ENCODE results near the gene TEX26.

DNA sequence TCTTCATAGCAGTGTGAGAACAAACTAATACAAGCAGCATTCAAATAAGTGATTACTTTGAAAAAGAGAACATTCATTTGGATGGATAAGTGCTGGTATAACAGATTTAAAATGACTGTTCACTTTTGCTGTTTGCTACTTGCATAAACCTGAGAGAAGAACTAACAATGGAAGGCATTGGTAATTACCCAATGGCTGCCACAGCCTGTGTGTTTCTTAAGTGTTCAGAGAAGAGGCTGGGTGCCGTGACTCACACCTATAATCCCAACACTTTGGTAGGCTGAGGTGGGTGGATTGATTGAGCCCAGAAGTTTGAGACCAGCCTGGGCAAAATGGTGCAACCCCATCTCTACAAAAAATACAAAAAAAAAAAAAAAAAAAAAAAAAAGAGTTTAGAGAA lies 4.9 kb upstream of the TEX26 start:
- TF ChIP-seq, protein P1, sequence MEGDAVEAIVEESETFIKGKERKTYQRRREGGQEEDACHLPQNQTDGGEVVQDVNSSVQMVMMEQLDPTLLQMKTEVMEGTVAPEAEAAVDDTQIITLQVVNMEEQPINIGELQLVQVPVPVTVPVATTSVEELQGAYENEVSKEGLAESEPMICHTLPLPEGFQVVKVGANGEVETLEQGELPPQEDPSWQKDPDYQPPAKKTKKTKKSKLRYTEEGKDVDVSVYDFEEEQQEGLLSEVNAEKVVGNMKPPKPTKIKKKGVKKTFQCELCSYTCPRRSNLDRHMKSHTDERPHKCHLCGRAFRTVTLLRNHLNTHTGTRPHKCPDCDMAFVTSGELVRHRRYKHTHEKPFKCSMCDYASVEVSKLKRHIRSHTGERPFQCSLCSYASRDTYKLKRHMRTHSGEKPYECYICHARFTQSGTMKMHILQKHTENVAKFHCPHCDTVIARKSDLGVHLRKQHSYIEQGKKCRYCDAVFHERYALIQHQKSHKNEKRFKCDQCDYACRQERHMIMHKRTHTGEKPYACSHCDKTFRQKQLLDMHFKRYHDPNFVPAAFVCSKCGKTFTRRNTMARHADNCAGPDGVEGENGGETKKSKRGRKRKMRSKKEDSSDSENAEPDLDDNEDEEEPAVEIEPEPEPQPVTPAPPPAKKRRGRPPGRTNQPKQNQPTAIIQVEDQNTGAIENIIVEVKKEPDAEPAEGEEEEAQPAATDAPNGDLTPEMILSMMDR (IDR thresholded peaks at IDR 0.05) = no peak
- TF ChIP-seq POLR2A (IDR thresholded peaks at IDR 0.05) (no peak), EP300 (IDR thresholded peaks at IDR 0.05) (no peak), POLR2AphosphoS5 (IDR thresholded peaks at IDR 0.05) (no peak)
